Stimulated activated CD4-positive, alpha-beta T cell treated with anti-CD3 and anti-CD28 coated beads, Interleukin-4, amount 100 ng/mL, for 4 hours (primary cell): ENCODE data around the gene MEX3A.
"Not testable (repeated sequence)": the region's sequence is repeated elsewhere in the genome, so short reads cannot be mapped to it uniquely, and the experiment has no call there.

Source experiments
- DNase-seq, 2 experiments: peaks; one replicate each; pipeline ENCODE4 v3.0.0-alpha.2; 2020

Gene MEX3A

DNA sequence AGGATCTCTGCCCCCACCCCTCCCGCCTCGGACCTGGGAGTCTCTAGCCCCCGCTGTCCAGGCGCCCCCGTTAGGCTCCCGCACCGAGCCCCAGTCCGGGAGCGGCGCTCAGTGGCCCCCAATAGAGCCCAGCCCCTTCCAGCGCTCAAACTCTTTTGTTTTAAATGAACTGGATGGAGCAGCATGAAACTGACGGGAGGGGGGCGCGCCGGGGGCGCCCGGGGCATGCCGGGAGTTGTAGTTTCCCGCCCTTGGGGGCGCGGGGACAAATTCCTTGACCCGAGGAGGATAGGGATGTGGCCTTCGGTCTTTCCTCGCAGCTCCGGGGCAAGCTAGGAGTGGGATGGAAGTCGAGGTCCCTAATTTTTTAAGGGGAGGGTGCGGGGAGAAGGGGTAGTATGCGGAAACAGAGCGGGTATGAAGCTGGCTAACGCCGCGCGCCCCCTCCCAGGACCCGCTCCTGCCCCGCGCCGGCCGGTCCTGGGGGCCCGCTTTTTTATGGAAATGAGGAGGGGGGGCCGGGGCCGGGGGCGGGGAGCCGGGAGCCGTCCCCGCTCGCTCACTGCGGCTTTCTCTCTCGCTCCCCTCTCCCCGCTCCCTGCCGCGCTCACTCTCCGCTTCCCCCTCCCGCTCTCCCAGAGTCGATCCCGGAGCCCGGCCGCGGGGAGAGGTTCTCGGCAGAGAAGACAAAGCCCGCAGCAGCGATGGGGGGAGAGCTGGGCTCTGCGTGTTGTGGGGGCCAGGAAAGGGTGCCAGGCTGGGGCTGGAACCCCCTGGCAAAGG lies at the start of gene MEX3A:
TSS of gene MEX3A (minus strand) at position 157 of the 783 bp plus-strand sequence. CDS start 467 bp downstream, outside the sequence.
- peak; percentile 45 to 59 for DNase-seq

GRCh38 chr1:156130578-156130942 lies 48.3 kb upstream of the MEX3A start:
- DNase-seq, result no peak

GRCh38 chr1:156129687-156130577 lies 47.7 kb upstream of the MEX3A start:
- peak; percentile 70 to 77 for DNase-seq

DNA sequence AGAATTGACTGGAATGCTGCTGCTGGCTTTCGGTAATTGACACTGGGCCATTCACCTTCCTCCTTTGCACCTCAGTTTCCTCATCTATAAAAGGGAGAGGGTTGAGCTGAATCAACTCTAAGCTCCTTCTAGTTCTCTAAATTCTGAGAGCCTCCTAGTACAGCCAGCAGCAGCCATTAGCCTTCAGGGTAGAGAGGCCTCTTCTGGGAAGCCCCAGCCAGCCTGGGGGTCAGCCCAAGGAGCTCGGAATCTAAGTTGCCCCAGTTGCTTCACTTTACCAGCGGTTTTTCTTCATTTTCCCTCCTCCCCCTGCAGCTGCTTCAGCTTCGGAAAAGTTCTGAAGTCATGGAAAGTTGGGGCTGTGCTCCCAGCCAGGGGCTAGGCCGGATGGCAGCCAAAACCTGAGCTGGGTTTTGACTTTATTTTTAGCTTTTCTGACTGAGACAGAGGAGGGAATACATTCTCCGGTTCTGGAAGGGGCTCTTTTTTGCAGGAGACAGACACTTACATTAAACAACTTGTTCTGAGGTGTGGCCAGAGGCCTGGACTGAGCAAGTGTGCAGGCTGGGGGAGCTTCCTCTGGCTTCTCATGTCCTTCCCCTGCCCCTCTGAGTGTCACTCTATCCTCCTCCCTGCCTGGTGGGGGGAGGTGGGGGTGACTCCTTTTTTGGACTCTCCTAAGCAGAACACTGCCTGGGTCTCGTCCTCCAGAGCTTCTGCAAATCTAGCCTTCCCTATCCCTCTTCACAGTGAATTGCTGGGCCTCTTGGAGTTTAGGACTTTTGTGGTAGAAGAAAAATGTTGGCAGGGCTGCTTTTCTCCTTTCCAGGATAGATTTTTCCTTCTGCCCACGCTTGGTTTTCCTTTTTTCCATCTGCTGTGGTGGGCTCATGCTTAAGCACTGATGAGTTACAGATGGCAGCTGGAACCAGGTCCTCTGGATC lies 46.7 kb upstream of the MEX3A start:
- no peak for DNase-seq

GRCh38 chr1:156128308-156128653 lies 46.0 kb upstream of the MEX3A start:
- no peak for DNase-seq

DNA sequence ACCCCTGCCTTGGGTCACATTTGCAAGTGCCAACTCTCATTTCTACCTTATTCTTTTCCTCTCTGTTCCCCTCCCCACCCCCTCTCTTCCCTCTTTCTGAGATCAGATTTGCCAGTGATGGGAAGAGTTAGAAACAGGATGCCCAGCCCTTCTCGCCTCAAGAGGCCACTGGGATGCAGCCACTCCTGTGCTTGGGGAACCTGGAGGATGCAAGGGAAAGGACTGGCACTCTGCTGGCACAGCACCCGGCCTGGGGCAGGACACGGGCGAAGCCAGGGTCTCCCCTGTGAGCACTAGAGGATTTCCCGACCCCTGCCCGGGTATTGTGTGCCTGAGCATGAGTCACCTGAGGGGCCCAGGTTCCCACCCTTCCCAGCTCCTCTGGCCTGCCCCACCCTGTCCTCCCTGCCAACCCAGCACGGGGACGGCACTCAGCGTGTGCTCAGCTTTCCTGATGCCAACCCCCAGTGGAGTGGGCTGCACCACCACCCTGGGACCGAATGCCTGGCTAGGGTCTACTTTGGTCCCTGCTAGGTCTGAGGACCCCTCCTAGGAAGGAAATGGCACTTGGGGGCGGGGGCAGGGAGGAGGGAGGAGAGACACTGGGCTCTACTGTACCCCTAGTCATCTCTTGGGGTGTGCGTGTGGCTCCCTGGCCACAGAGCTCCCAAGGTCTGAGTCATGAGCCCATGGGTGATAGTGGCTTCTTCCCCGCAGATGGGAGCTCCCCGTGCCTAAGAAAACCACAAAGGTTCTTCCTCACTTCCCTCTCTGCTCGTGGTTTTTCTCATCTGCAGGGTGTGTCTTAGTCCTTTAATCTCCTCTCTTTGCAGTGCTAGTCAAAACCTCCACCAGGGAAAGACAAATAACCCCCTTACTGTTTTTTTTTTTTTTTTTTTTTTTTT lies 44.6 kb upstream of the MEX3A start:
- DNase-seq, result peak; percentile 60 to 84

DNA sequence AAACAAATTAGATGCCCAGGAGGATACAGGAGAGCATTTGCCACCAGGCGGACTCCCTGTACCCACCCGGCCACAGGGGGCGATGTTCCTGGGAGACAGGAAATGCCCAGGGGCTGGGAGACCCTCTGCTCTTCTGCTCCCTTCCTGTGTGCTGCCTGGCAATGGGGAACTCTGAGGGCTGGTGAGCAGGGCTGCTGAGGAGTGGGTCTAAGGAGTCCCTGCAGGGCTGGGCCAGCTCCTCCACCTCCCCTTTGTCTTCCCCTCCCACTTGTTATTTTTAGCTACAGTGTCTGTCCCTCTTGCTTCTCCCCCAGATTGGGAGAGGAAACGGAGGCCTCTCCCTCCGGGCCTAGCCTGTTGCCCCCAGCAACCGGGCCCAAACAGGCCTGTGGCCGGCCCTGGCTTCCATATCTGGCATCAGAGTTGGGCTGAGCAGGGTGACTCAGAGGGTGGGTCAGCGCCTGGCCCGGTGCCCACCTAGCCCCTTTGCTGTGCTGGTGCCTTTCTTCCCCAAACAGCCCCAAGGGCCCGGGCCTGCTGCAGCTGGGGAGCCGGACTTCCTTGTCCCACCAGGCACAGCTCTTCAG lies 43.9 kb upstream of the MEX3A start:
- peak in 1 of 2 experiments; percentile 34 for DNase-seq

- not testable (repeated sequence) for DNase-seq
Measured at GRCh38 chr1:156125544-156125943, 43.3 kb upstream of the MEX3A start.

GRCh38 chr1:156124557-156125483 lies 42.6 kb upstream of the MEX3A start:
- no peak for DNase-seq

GRCh38 chr1:156123356-156124196 lies 41.3 kb upstream of the MEX3A start:
- peak; percentile 63 to 67 for DNase-seq

DNA sequence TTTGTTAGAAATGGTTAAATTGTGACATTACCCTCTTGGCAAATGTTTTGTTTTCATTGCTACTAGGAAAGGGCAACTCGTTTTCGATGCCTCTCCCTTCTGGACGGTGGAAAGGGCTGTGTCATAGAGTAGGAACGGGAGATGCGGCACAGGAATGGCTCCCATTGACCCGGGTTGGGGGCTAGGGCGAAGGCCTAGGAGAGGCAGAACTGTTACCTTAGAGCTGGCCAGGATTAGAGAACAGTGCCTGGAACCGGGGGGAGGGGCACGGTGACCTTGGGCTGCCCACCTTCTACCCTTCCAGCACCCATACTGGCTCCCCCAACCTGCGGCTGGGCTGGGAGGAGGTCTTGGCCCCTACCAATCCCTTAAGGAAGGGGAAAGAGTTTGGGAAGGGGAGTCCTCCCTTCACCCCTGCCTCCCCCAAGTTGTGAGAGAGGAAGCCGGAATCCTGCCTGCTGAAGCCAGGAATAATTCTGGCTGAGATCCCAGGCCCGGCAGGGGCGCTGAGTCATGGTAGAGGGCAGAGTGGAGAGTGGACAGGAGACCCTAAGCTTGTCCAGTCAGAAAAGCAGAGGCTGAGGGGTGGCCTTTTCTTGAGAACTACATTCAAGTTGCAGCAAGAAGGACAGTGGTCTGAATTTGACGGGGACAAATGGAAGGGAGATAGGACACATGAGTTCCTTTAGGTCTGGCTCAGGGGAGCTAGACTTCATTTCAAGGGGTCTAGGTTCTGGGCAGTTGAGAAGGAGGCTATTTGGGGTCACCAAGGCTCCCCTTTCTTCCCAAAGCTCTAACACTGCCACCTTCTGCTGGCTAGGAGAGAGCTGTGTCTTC lies 40.5 kb upstream of the MEX3A start:
- DNase-seq, result no peak

DNA sequence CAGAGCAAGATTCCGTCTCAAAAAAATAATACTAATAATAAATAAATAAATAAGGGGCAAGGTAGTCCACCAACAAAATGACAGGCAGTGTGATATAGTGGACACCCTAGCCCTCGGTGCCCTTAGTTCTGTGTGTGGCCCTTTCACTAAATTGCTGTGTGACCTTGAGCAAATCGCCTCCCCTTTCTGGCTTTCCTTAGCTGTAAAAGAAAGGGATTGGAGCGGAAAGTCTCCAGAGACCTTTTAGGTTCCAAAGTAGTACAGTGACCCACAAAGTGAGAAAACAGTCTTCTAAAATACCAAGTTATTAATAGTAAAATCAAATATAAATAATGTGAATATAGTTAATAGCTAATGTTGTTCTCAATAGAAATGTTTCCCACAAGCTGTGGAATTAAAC lies 39.8 kb upstream of the MEX3A start:
- no peak for DNase-seq

GRCh38 chr1:156121457-156121856 lies 39.2 kb upstream of the MEX3A start:
- no peak for DNase-seq

- not testable (repeated sequence) for DNase-seq
Measured at GRCh38 chr1:156121005-156121404, 38.7 kb upstream of the MEX3A start.

DNA sequence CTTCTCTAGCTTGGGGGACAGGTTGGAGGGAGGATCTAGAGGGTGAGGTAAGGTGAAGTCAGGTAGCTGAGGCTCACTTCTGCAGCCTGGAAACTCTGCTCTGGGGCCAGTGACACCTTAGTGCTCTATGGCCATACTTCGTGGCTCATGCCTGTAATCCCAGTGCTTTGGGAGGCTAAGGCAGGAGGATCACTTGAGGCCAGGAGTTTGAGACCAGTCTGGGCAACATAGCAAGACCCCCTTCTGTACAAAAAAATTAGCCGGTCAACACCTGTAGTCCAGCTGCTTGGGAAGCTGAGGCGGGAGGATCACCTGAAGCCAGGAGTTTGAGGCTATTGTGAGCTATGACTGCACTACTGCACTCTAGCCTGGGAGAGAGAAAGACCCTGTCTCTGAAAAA lies 38.1 kb upstream of the MEX3A start:
- DNase-seq, result no peak

DNA sequence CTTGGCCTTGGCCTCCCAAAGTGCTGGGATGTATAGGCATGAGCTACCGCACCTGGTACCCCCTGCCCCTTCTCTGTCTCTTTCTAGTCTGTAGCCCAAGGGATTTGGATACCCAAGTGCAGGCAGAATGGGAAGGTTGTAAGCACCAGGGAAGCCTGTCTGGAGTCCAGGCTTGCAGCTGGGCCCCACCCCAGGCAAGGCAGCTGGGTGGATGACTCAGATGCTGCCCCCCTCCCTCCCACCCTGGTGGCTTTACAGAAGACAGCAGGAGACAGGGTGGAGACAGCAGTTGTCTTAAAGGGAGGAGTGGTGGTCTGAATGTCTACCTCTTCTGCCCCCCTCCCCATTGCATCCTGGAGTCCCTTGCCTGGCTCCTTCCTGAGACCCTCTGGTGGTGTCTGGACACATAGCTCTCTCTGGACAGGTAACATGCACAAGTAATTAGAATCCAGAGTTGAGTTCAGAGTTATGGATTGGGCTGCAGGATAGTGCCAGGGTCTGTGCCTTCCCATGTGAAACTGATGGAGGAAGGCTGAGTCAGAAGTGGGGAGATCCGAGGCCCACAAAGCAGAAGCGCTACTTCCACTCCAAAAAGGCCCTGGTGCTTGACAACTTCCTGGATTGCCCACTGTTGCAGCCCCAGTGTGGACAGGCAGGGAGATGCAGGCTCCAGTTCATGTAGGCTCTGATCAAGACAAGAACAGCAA lies 37.4 kb upstream of the MEX3A start:
- DNase-seq, result no peak

GRCh38 chr1:156118177-156118868 lies 36.1 kb upstream of the MEX3A start:
- DNase-seq, result no peak
